Suppressor macrophage treated with lipopolysaccharide for 4 hours (primary cell): Measurements from ENCODE around the gene CEP295NL.
"Not testable (repeated sequence)": the region's sequence is repeated elsewhere in the genome, so short reads cannot be mapped to it uniquely, and the experiment has no call there.

ENCODE experiments used
- DNase-seq: peaks from one replicate; pipeline ENCODE4 v3.0.0-alpha.2; 2020

Gene CEP295NL

DNA sequence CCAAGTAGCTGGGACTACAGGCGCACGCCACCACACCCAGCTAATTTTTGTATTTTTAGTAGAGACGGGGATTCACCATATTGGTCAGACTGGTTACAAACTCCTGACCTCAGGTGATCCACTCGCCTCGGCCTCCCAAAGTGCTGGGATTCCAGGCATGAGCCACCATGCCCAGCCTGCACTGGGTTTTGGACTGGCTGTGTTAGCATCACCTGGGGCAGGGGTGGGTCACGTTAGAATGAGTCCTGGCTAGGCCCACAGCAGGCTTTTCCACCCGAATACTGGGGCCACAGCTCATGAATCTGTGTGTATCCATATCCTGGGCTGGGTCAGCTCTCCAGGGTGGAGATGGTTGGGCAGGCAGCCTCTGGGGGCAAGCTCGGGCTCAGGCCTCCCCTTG lies 770 bp downstream of the CEP295NL start:
- not testable (repeated sequence) for DNase-seq

DNA sequence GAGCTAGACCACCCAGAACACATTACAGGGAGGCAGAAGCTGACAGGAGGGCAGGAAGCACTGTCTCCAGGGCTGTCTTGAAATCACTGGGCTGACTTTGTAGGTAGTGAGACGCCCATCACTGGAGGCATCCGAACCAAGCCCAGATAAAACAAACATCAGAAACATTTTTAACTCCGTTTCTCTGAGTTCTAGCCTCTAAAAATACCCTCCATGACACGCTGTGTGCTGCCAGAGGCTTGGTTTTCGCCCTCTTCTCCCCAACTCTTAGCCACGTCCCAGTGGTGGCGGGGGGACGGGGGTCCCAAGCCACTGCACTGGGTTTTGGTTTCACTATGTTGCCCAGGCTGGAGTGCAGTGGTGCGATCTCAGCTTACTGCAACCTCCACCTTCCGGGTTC lies 1.2 kb downstream of the CEP295NL start:
- no peak for DNase-seq

DNA sequence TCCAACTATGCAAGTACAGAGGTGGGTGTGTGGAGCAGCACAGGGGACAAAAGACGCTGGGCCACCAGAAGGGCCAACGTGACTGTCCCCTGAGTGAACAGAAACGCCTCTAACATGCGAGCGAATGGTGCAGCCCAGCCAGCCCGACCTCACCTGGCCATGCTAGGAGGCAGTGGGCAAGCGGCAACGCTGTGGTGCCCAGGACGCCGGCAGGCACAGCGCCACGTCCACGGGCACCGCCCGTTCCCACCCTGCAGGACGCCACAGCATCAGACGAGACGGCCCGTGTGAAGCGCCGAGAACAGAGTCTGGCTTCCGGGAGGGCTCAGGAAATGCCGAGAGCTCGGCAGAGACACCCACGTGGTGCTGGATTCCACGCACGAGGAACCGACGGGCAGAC lies 2.2 kb downstream of the CEP295NL start:
- DNase-seq, result no peak

DNA sequence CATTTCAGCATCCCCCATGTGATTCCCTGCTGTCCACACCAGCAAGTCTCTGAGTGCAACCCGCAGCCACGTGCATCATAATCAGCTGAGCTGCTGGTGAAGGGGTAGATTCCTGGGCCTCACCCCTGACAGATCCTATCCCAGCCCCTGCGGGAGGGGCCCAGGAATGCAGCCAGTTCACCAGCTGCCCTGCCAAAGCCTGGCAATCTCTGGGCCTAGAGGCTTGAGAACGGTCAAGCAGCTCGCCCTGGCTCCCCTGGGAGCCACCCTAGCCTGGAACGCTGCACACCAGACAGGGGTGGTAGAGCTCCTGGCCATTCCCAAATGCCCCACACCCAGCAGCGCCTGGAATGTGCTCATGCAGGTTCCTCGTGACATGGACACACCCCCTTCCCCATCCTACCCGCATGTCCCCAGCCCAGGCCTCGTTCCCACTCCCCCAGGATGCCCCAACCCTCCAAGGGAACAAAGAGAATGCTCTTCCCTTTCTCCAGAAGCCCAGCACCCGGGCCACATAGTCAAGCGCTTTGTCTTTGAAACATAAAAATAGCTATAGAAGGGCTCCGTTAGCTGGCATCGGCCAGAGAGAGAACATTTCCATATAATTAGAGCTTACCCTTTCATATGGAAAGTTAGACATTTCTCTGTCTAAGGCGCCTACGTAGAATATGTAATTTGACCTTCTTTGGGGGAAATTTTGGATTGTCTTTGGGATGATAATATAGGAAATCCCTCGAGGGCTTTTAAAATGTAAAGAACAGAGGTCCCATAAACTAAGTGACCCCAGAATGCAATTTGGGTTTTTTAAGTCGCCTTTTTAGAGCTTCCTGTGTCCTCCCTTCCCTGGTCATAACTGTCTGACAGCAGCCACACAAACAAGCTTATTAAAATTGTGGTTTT lies 3.4 kb downstream of the CEP295NL start:
- DNase-seq, result no peak

DNA sequence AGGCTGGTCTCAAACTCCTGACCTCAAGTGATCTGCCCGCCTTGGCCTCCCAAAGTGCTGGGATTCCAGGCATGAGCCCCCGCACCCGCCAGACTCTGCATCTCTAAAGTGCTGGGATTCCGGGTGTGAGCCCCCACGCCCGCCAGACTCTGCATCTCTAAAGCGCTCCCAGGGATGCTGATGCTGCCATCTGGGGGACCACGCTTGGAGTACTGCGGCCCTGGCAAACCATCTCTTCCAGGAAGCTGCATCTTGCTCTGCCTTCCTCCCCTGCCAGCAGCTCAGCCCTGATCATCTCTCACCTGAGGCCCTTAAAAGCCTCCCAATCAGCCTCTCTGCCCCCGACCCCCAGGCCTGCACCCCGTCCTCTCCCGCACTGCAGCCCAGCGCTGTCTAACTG lies 4.1 kb downstream of the CEP295NL start:
- DNase-seq, result no peak

DNA sequence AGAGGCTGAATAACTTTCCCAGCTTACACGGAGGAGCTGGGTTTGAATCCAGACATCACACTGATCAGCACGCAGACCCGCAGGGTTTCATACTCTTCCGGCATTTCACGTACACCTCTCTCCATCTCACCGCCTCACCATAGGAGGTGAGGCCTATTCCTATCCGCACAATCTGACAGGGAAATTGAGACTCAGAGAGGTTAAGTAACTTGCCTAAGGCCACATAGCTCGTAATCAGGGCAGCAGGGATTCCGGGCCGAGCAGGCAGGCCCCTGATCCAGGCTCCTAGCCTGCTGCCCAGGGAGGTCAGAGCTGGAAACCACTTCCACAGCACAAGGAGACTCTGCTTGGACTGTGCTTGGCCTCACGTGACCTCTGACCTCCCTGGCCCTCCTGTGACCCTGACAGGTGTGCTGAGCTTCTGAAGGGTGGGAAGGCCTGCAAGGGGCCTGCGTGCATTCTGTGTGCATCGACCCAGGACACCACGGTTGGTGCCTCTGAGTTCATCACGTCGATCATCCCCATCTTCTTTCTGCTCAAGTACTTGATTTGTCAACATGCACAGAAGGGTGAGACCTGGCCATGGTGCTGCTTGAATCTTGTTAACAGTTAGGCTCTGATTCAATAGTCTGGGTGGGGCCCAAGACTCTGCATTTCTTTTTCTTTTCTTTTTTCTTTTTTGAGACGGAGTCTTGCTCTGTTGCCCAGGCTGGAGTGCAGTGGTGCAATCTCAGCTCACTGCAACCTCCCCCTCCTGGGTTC lies 4.7 kb downstream of the CEP295NL start:
- DNase-seq, result no peak

DNA sequence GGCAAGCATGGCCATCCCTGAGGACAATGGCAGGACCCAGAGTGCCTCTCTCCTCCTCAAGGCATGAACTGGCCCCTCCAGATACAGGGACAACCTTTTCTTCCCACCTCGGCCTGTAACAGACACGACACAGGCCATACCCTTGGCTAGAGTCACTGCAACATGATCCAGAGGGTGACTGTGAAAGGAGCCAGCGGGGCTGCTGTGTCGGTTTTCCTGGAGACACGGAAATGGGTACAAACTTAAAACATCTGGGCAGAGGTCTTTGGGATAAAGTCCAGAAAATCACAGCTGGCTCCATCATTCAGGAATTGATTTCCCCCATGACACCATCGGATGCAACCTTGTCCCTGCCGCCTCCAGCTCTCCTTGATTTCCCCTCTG lies 5.3 kb downstream of the CEP295NL start:
- DNase-seq, result no peak

DNA sequence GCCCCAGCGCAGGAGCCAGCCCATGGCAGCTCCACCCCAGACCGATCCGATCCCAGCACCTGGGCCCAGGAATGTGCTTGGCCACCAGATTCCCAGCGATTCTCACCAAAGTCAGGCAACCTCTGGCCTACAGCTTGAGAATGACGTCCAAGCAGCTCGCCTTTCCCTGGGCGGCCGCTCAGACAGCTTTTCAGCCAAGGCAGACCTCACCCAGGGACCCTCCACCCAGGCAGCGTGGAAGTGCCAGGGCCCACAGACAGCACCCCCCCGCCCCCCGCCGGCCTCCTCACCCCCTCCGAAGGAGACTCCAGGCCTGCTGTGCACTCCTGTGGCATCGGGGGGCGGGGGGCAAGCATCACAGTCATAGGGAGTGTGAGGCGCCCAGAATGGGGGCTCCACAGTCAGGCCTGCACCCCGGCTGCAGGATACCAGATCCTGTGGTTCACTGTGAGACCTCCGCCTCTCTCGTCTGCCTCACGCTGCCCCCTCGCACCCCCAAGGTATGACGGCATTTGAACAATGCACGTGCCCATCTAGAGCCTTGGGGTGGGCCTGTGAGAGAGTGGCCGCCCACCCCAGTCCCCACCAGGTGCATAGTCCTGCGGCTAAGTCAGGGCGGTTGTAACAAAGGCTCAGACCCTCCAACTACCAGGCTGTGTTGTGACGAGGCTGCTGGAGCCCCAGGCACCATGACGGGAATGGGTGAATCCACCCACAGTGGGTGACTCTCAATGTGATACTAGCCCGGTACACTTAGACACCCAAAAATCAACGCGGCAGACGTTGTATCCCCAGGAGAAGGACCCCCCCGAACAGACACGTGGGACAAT lies 6.0 kb downstream of the CEP295NL start:
- DNase-seq, result no peak

DNA sequence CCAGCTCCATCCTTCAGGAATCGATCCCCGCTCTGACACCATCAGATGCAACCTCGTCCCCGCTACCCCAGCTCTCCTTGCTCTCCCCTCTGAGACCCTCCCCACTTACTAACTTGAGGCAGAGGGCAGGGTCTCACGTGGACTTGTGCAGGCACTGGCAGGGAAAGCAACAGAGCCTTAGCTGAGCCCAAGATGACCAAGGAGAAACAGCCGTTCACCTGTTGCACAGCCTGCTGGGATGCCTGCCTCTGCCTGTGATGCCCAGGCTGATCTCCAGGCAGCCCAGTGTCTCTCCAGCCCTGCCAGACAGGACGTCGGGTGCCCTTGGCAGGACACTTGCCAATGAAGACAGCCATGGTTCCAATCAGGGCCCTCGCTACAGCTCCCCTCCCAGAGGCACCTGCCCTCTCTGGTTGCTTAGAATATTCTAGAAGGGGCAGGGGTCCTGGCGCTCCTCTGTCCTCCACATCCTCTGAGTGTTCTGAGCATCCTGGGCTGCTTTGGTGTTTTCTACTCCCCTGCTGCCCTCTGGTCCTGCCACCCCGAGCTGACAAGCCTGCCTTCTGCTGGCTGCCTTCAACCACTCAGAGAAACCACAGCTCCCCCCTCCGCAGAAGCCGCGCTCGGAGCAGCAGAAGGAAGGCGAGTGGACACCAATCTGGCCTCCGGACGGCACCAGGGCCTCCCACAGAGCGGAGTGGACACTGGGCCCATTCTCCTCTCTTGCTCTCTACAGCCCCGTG lies 6.7 kb downstream of the CEP295NL start:
- no peak for DNase-seq

DNA sequence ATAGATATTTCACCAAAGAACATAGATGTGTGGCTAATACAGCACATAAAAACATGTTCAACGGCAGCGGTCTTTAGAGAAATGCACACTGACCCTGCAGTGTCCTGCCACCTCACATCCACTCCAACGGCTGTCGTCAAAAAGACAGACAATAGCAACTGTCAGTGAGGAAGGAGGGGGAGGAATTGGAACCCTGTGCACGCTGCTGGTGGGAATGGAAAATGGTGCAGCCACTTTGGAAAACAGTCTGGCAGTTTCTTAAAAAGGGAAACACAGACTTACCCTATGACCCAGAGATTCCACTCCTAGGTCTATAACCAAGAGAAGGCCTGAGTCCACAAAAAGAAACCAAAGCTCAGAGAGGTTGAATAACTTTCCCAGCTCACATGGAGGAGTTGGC lies 7.7 kb downstream of the CEP295NL start:
- no peak for DNase-seq

DNA sequence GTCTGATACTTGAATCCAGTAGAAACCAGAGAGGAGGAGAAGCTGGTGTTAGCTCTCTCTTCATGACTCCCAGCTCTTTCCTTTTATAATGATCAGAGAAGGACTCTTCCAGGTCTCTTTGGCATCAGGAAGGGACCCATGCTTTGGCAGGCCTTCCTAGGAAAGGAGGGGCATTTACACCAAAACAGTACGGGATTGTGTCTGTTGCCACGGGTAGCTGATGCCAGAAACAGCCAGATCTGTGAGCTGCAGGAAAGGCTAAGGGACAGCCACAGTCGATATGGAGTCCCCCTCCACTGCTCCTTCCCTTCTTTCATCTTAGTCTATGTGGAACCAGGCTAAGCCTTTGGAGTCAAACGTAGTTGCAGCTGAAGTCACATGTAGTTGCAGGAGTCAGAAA lies 9.3 kb downstream of the CEP295NL start:
- no peak for DNase-seq

DNA sequence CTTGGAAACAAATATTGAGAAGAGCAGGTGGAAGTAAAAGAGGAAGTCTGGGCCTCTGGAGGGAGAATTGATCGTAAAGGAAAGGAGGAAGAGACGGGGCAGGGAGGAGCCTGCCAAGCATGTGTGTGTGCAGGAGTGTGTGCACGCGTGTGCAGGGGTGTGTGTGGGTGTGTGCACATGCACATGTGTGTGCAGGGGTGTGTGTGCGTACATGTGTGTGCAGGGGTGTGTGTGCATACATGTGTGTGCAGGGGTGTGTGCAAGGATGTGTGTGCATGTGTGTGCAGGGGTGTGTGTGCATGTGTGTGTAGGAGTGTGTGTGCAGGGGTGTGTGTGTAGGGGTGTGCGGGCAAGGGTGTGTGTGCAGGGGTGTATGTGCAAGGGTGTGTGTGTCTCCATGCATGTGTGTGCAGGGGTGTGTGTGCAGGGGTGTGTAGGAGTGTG lies 10.0 kb downstream of the CEP295NL start:
- no peak for DNase-seq

DNA sequence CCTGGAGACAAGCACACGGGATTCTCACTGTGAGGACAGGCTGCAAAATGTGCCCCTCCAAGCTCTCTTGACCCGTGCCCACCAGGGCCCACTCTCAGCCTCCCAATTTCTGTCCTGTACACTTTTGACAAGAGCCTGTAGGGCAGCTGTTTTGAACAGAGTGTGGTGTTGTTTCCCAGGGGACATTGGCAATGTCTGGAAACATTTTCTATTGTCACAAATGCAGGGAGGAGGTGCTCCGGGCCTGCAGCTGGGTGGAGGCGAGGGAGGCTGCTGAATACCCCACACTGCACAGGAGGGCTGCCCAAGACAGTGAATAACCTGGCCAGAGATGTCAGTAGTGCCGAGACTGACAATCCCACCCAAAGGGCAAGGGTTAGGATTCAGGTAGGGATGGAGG lies 10.5 kb downstream of the CEP295NL start:
- no peak for DNase-seq

DNA sequence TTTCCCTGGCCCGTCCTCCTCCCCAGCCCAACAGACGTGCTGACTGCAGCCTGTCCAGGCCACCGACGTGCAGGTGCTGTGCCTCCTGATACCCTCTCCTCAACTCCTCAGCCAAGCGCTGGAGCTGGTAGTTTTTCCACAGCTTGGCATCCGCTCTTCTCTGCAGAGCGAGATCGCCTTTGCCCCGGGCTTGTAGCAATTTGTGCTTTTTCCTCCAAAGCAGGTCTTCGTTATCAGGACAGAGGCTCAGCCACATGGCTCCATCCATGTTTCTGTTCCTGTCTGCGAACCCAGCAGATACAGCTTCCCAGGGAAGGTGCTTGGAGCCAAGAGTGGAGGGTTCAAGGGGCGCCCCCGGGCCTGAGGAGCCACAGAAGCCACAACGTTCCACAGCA lies 10.9 kb downstream of the CEP295NL start:
- no peak for DNase-seq

DNA sequence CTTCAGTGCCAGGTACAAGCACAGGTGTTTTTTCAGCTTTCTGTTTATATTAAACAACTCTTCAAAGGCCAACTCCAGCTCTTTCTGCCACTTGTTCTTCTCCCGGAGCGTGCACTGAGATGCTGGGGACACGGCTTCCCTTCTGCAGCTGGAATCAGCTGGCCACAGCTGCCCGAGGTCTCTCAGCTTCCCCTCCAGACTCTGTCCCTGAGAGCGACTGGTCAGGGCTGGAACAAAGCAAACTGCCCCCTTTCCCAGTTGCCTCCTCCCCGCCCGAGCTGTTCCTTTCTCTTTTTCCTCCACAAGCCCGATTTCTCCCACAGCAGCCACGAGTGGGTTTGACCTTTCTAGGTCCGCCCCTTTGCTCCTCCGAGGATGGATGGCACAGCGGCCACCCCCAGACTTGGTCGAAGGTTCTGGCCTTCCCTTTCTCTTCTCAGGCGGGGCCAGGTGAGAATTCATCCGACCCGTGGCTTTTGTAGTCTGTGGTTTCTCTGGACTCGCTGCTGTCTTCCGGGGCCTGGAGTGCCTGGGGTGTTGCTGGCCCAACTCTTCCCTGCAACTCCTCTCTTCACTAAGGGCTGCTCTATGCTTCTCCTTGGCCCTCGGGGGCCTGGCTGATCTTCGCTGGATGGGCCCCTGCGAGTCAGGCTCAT lies 11.5 kb downstream of the CEP295NL start:
- no peak for DNase-seq

DNA sequence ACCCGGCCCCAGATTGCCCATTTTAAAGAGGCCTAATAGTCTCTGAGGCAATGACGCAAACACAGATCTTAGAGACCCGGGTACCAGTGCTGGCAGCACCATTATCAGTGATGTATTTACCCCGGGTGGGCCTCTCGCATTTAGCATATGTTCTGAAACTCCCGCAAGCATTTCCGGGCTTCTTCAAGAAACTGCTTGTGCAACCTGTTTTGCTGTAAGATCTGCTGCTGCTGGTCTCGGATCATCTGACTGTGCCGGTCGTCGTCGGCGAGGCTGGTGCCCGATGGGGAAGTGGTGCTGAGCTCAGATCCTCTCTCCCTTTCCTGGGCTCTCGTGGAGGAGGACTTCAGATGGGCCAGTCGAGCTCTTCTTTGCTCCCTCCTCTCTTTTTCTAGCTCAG lies 12.5 kb downstream of the CEP295NL start:
- DNase-seq, result peak; percentile 96

DNA sequence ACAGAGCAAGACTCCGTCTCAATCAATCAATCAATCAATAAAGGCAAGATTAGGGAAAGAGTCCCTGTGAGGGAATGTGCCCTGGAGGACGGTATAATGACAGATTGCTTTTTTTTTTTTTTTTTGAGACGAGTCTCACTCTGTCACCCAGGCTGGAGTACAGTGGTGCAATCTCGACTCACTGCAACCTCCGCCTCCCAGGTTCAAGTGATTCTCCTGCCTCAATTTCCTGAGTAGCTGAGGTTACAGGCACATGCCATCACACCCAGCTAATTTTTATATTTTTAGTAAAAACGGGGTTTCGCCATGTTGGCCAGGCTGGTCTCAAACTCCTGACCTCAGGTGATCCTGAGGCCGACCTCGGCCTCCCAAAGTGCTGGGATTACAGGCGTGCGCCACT lies 12.9 kb downstream of the CEP295NL start:
- DNase-seq, result not testable (repeated sequence)

DNA sequence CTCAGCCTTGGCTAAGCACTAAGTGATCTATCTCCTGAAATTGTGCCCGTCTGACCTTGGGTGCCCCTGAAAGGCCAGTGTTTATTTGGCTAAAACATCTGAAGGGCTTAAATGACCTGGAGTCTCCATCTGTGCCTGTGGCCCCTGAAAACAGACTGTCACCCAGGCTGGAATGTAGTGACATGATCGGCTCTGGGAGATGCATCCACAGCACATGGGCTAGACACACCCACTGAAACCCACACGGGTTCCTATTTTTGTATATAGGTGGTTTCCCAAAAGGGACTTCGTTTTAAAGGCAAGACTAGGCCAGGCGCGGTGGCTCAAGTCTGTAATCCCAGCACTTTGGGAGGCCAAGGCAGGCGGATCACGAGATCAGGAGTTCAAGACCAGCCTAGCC lies 13.5 kb downstream of the CEP295NL start:
- peak; percentile 90 for DNase-seq

DNA sequence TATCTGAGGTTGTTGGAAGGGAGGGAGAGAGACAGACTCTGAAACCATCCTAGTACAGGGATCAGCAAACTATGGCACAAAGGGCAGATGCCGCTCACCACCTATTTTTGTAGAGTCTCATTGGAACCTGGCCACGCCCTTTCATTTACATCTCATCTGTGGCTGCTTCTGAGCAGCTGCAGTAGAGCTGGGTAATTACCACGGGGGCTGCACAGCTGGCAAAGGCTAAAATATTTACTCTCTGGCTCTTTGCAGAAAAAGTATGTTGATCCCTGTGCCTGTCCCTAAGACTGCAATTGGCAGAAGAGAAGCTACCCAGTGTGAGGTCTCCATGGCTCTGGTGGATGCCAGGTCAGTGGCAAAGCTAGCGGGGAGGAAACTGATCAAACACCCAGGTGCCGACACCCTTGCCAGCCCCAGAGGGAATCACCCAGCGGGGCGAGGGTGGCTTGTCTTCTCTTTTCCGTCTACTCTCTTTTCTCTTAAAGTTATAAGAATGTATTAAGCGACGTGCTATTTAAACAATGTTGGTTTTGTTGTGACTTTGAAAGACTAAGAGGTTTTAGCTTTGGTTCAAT lies 14.0 kb downstream of the CEP295NL start:
- DNase-seq, result no peak

DNA sequence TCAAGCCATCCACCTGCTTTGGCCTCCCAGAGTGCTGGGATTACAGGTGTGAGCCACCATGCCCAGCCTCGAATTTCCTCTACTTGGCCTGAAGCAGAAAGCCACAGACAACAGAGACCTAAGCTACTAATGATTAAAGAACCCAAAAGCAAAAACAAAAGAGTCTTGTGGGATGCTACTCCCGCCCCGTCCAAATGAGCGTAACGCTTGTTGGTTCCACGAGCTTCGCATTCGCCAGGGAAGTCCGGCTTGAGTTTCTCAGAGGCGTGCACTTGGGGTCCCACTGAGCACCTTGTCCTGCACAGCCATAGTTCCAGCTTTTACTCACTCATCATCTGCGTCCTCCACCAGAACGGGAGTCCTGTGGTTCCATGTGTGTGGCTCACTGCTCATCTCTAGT lies 16.0 kb downstream of the CEP295NL start:
- no peak for DNase-seq

DNA sequence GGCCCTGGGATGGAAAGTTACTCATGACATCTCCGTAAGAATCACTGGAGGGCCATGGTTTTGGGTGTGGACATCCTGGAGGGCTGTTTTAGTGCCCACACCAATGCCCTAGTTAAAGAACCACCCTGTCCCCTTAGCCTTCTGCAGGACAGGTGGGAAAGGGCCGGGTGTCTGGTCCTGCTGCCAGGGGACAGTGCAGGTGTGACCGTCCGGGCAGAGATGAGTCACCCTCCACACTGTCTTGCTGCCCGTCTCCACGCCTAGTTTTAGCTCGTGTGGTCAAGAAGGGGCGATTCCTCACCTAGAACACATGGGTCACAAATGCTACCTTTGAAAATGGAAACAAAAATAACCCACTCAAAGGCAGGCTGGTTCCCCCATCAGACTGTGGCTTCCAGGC lies 17.0 kb downstream of the CEP295NL start:
- DNase-seq, result no peak
